K562 (cell line): Measurements from ENCODE around the gene ITPR3. TPM values are rescaled to one million over a fixed set of nuclear protein-coding genes. Genes with fewer than 3 reads are reported as not detected.

ENCODE experiments used
- ATAC-seq: fragments of 200-7000 bp; cut with Tn5 transposase; 3 replicates; pipeline ENCODE4 v1.9.1; 2020; ENCODE audit warnings: moderate library complexity
- BruUV-seq: library from RNA; stranded (reverse); fragments of 400-500 nt; replicated peaks from 2 replicates; lab custom pipeline; 2021; lab: Mats Ljungman, UMichigan
- CTCF ChIA-PET: fragments of 300-600 bp; formaldehyde crosslinking; extraction: SDS; loops from one replicate; lab custom pipeline; 2021; ENCODE audit warnings: low intra/inter-chr PET ratio; lab: Yijun Ruan, JAX
- POLR2A ChIA-PET: fragments of 300-600, 350-650 bp; sonication (Branson Sonifier 250); formaldehyde crosslinking; extraction: SDS; loops from one replicate; lab custom pipeline; 2021; ENCODE audit warnings: antibody characterized with exemption, inconsistent platforms; lab: Yijun Ruan, JAX
- DNase-seq, 4 experiments: peaks; one replicate each; pipeline versions ENCODE4 v3.0.0 to v3.0.0-alpha.2; 2011 to 2018; ENCODE audit warnings: low spot score in 3 of 4, mixed read lengths in 3 of 4; ENCODE audit errors: extremely low read depth in 1 of 4
- FAIRE-seq: peaks from 2 replicates; lab custom pipeline; 2011; peaks lifted over from hg19 to GRCh38; lab: Jason Lieb, UNC
- H2AFZ ChIP-seq: 2 replicates; pipeline ENCODE4 v1.6.0; 2011; ENCODE audit warnings: low read depth, low read length, control low read depth, inconsistent platforms
- H3K27ac ChIP-seq: fragments of 200-600 bp; 3 replicates; pipeline ENCODE4 v1.8.0; 2011; ENCODE audit warnings: low read depth, mild to moderate bottlenecking, control low read depth, inconsistent platforms, low read length, moderate library complexity, mixed read lengths; ENCODE audit errors: extremely low read depth
- H3K27me3 ChIP-seq, 2 experiments: fragments of 300-600 bp in 1 of 2; 2 replicates in 1 of 2; 3 replicates in 1 of 2; pipeline versions ENCODE4 v1.6.0 to v1.8.0; 2011; ENCODE audit warnings: inconsistent platforms in 2 of 2, low read length in 2 of 2, mild to moderate bottlenecking in 1 of 2, mixed read lengths in 1 of 2, moderate library complexity in 1 of 2; ENCODE audit not compliant: control insufficient read depth in 2 of 2, insufficient read depth in 2 of 2
- H3K36me3 ChIP-seq: fragments of 300-600 bp; 3 replicates; pipeline ENCODE4 v1.8.0; 2011; ENCODE audit warnings: mild to moderate bottlenecking, low read length, inconsistent platforms; ENCODE audit not compliant: control insufficient read depth, insufficient read depth
- H3K4me1 ChIP-seq, 2 experiments: fragments of 200-600 bp in 1 of 2; replicated peaks in 1 of 2; 2 replicates in 1 of 2; 3 replicates in 1 of 2; pipeline versions ENCODE4 v1.5.1 to v1.8.0; 2011; ENCODE audit warnings: inconsistent platforms in 2 of 2, low read length in 2 of 2, mild to moderate bottlenecking in 1 of 2, mixed read lengths in 1 of 2, moderate library complexity in 1 of 2; ENCODE audit not compliant: control insufficient read depth in 2 of 2, insufficient read depth in 2 of 2
- H3K4me2 ChIP-seq: 2 replicates; pipeline ENCODE4 v1.6.1; 2011; ENCODE audit warnings: low read length, control low read depth, inconsistent platforms, mixed read lengths; ENCODE audit not compliant: insufficient read depth
- H3K4me3 ChIP-seq: fragments of 200-600 bp; sonication (generic), shearing (Covaris generic); 2 replicates; pipeline ENCODE4 v1.5.1; 2016; ENCODE audit warnings: control low read depth, inconsistent platforms
- H3K79me2 ChIP-seq: fragments of 200-600 bp; 3 replicates; pipeline ENCODE4 v1.8.0; 2011; ENCODE audit warnings: low read length, inconsistent platforms; ENCODE audit not compliant: control insufficient read depth, insufficient read depth
- H3K9ac ChIP-seq, 2 experiments: 2 replicates each; pipeline versions ENCODE4 v1.6.0 to v1.6.1; 2011; ENCODE audit warnings: low read depth in 2 of 2, low read length in 2 of 2, control low read depth in 1 of 2, inconsistent platforms in 1 of 2, mild to moderate bottlenecking in 1 of 2, mixed read lengths in 1 of 2; ENCODE audit not compliant: insufficient read depth in 1 of 2
- H3K9me1 ChIP-seq: one replicate; pipeline ENCODE4 v1.6.0; 2011; ENCODE audit warnings: inconsistent platforms, mild to moderate bottlenecking, low read length, moderate library complexity; ENCODE audit not compliant: control insufficient read depth, insufficient read depth
- H3K9me3 ChIP-seq: replicated peaks from 2 replicates; pipeline ENCODE4 v1.5.1; 2011; ENCODE audit warnings: low read depth, low read length, inconsistent platforms; ENCODE audit not compliant: control insufficient read depth, insufficient read depth
- H4K20me1 ChIP-seq: replicated peaks from 2 replicates; pipeline ENCODE4 v1.6.1; 2011; ENCODE audit warnings: low read length, inconsistent platforms, mixed read lengths; ENCODE audit not compliant: control insufficient read depth, insufficient read depth
- DACH1 ChIP-seq: fragments of 450-650 bp; IDR thresholded peaks from 2 replicates; pipeline ENCODE4 v1.6.1; 2018; ENCODE audit not compliant: partially characterized antibody
- EGR1 ChIP-seq: fragments of 450-650 bp; conservative IDR thresholded peaks from 2 replicates; pipeline ENCODE4 v1.6.1; 2017; ENCODE audit warnings: mild to moderate bottlenecking
- L3MBTL2 ChIP-seq: fragments of 450-650 bp; IDR thresholded peaks from 2 replicates; pipeline ENCODE4 v1.6.1; 2016; ENCODE audit warnings: mild to moderate bottlenecking, moderate library complexity
- MCM7 ChIP-seq, 2 experiments: fragments of 450-650 bp; IDR thresholded peaks; 2 replicates each; pipeline ENCODE4 v1.6.1; 2016 to 2018
- MTA1 ChIP-seq: fragments of 450-650 bp; IDR thresholded peaks from 2 replicates; pipeline ENCODE4 v1.6.1; 2017; ENCODE audit warnings: borderline replicate concordance
- POLR2B ChIP-seq: fragments of 450-650 bp; IDR thresholded peaks from 2 replicates; pipeline ENCODE4 v1.6.1; 2018; ENCODE audit warnings: low read depth; ENCODE audit not compliant: partially characterized antibody
- RBM22 ChIP-seq: fragments of 200-400 bp; formaldehyde crosslinking; IDR thresholded peaks from 2 replicates; pipeline ENCODE4 v1.6.1; 2018; ENCODE audit warnings: low read length, low read depth; ENCODE audit not compliant: poor library complexity, severe bottlenecking
- ZNF212 ChIP-seq: fragments of 450-650 bp; formaldehyde crosslinking; IDR thresholded peaks from 2 replicates; pipeline ENCODE4 v1.4.0; 2020; ENCODE audit warnings: mild to moderate bottlenecking
- WGBS: fragments of 100-300 bp; shearing (Covaris generic); methylation state at CpG from one replicate; pipeline ENCODE4 v1.1.6; 2016; ENCODE audit warnings: low coverage, mixed read lengths; ENCODE audit not compliant: insufficient coverage; ENCODE audit errors: missing lambda C conversion rate; 5-methylcytosine and 5-hydroxymethylcytosine counted together
- in situ Hi-C: fragments of 300-500 bp; cut with MboI; formaldehyde crosslinking; loops from 4 replicates; pipeline ENCODE4 v1.15.0; 2018; ENCODE audit warnings: inconsistent platforms, mixed read lengths
- intact Hi-C: fragments of 100-400 bp; cut with micrococcal nuclease; formaldehyde crosslinking; loops from 2 replicates; pipeline ENCODE4 v1.14.2; 2022
- polyA plus RNA-seq, 8 experiments: library from polyadenylated mRNA; depleted of rRNA in 4 of 8; stranded (reverse) in 5 of 8; unstranded in 3 of 8; fragments of >200 nt; fragmentation: Nextera tagmentation in 2 of 8; fragmentation: Illumina TruSeq in 1 of 8; extraction: Ambion mirVana in 2 of 8; extraction: Trizol in 1 of 8; gene quantifications; 2 replicates each; pipeline versions ENCODE4 v1.2.1 to v1.2.3, GENCODE V29; 2011 to 2014; ENCODE audit warnings: inconsistent platforms in 1 of 8, missing spikeins in 1 of 8
- total RNA-seq, 7 experiments: library from RNA; depleted of rRNA in 6 of 7; stranded (reverse); fragments of >200 nt in 6 of 7; fragmentation: Illumina TruSeq in 2 of 7; extraction: Trizol in 2 of 7; gene quantifications; 2 replicates each; pipeline versions ENCODE4 v1.2.1 to v1.2.3, GENCODE V29; 2011 to 2021; ENCODE audit warnings: low replicate concordance in 1 of 7
- TF ChIP-seq, protein P1 (sequence below): sonication (generic); formaldehyde crosslinking; IDR thresholded peaks from 2 replicates; pipeline ENCODE4 v1.8.0; 2022; ENCODE audit warnings: mild to moderate bottlenecking, missing genetic modification reagents
- TF ChIP-seq, protein P2 (sequence below): fragments of 450-650 bp; IDR thresholded peaks from 2 replicates; pipeline ENCODE4 v1.6.1; 2016; ENCODE audit warnings: missing biosample characterization, missing genetic modification characterization
- TF ChIP-seq, protein P3 (sequence below): fragments of 200-800 bp; sonication (Bioruptor generic); IDR thresholded peaks from 2 replicates; pipeline ENCODE4 v1.6.1; 2017; ENCODE audit warnings: missing genetic modification characterization, missing compliant biosample characterization

The ITPR3 gene
- total and polyA plus RNA-seq, 9 of the 15 experiments (the other 6 are each of a cell fraction or from before 2014, with no cell fraction given): 0.39 to 35.7 (median 13.2) TPM

DNA sequence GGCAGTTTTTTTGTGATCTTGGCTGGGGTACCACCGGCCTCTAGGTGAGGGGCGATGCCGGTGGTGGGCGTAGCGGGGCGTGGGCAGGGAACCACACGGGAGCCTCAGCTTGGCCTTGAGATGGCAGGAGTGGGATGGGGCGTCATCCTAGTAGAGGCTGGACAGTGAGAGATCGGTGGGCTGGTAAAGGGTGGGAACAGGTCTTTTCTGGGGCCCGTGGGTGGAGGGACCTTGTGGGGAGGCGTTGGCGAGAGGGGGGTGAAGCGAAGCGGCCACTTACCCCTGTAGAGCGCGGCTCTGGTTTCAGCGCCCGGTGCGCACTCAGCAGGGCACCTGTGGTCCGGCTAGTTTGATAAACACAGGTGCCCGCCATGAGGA, 12.0 kb downstream of the ITPR3 start (continued):
- TF ChIP-seq, protein P1, sequence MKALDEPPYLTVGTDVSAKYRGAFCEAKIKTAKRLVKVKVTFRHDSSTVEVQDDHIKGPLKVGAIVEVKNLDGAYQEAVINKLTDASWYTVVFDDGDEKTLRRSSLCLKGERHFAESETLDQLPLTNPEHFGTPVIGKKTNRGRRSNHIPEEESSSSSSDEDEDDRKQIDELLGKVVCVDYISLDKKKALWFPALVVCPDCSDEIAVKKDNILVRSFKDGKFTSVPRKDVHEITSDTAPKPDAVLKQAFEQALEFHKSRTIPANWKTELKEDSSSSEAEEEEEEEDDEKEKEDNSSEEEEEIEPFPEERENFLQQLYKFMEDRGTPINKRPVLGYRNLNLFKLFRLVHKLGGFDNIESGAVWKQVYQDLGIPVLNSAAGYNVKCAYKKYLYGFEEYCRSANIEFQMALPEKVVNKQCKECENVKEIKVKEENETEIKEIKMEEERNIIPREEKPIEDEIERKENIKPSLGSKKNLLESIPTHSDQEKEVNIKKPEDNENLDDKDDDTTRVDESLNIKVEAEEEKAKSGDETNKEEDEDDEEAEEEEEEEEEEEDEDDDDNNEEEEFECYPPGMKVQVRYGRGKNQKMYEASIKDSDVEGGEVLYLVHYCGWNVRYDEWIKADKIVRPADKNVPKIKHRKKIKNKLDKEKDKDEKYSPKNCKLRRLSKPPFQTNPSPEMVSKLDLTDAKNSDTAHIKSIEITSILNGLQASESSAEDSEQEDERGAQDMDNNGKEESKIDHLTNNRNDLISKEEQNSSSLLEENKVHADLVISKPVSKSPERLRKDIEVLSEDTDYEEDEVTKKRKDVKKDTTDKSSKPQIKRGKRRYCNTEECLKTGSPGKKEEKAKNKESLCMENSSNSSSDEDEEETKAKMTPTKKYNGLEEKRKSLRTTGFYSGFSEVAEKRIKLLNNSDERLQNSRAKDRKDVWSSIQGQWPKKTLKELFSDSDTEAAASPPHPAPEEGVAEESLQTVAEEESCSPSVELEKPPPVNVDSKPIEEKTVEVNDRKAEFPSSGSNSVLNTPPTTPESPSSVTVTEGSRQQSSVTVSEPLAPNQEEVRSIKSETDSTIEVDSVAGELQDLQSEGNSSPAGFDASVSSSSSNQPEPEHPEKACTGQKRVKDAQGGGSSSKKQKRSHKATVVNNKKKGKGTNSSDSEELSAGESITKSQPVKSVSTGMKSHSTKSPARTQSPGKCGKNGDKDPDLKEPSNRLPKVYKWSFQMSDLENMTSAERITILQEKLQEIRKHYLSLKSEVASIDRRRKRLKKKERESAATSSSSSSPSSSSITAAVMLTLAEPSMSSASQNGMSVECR (CRISPR knock-in tag): peak; percentile 57; the same call in 1 of the 2 replicates
- TF ChIP-seq EGR1: peak; percentile 50
- TF ChIP-seq DACH1: no peak
- TF ChIP-seq POLR2B: no peak
- TF ChIP-seq MTA1: no peak

DNA sequence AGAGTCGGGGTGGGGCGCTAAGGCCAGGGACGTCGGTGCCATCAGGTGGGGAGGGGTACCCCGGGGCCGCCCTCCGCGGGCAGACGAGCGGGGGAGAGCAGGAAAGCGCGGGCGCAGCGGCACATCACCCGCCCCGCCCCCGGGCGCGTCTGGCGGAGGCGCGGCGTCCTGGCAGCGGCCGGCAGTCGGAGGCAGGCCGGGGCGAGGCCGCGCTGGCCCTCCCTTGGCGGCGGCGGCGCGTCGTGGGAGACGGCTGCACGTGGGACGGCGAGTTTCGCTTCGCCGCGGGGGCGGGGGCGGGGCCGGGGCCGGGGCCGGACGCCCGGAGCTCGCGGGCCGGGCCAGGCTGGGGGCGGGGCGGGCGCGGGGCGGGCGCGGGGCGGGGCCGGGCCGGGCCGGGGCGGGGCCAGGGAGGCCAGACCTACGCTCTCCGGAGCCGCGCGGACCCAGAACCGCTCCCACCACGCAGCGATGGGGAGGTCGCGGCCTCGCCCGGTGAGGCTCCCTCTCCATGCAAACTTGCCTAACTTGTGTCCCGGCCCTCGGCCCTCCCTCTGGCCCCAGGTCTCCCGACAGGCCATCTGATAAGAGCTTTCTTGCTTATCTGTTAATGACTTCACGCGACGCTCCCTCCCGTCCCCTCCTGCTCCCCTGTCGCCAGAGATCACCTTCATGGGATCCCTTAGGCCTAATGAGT, 12.5 kb downstream of the ITPR3 start:
- DNase-seq (peak; percentile 76 to 95 (median 92)), ATAC-seq (peak; percentile 87), FAIRE-seq (no peak)
- CTCF ChIA-PET: interaction anchor here (0.9 to 1.9 kb wide), 2 partner anchors 44 to 48 kb away, joined by 5 to 6 read pairs; no protein-coding TSS in a partner anchor
- no peaks in the 10 kb centered on the region for H3K27me3 ChIP-seq
- peaks cover 35% of the 10 kb centered on the region for H4K20me1 ChIP-seq
- 1% methylated on average over 48 of the region's 86 CpGs for WGBS
- in situ Hi-C loops (no loop called here), intact Hi-C loops (no loop called here)
- no peak overlapping the region for H3K27ac ChIP-seq
- peaks cover 10% of the 10 kb centered on the region; the same call in 1 of the 3 replicates for H3K36me3 ChIP-seq
- no TSS peak for BruUV-seq
- H2AFZ ChIP-seq: peak overlapping the region; percentile 69
- no peaks in the 10 kb centered on the region for H3K9me3 ChIP-seq
- H3K79me2 ChIP-seq: peaks cover 25% of the 10 kb centered on the region
- peaks cover 17 to 25% of the 10 kb centered on the region in 2 experiments; a peak in 4 of 5 replicates for H3K4me1 ChIP-seq
- H3K4me3 ChIP-seq: peak overlapping the region; percentile 42
- peak overlapping the region in 1 of 2 experiments; percentile 89; a peak in 2 of 4 replicates for H3K9ac ChIP-seq
- POLR2A ChIA-PET: interaction anchor here (0.6 to 0.7 kb wide), 2 partner anchors 210 to 1038 kb away, joined by 3 read pairs; no protein-coding TSS in a partner anchor
- peaks cover 19% of the 10 kb centered on the region for H3K9me1 ChIP-seq
- H3K4me2 ChIP-seq: peak overlapping the region; percentile 82
- TF ChIP-seq, protein P2, sequence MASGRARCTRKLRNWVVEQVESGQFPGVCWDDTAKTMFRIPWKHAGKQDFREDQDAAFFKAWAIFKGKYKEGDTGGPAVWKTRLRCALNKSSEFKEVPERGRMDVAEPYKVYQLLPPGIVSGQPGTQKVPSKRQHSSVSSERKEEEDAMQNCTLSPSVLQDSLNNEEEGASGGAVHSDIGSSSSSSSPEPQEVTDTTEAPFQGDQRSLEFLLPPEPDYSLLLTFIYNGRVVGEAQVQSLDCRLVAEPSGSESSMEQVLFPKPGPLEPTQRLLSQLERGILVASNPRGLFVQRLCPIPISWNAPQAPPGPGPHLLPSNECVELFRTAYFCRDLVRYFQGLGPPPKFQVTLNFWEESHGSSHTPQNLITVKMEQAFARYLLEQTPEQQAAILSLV (tag): no peak
- no peak for TF ChIP-seq MCM7 (IDR thresholded peaks at IDR 0.05)
- no peak for TF ChIP-seq ZNF212 (CRISPR knock-in tag)
- TF ChIP-seq, protein P3, sequence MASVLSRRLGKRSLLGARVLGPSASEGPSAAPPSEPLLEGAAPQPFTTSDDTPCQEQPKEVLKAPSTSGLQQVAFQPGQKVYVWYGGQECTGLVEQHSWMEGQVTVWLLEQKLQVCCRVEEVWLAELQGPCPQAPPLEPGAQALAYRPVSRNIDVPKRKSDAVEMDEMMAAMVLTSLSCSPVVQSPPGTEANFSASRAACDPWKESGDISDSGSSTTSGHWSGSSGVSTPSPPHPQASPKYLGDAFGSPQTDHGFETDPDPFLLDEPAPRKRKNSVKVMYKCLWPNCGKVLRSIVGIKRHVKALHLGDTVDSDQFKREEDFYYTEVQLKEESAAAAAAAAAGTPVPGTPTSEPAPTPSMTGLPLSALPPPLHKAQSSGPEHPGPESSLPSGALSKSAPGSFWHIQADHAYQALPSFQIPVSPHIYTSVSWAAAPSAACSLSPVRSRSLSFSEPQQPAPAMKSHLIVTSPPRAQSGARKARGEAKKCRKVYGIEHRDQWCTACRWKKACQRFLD (CRISPR knock-in tag): peak; percentile 22; the same call in 1 of the 2 replicates
- TF ChIP-seq RBM22: no peak
- TF ChIP-seq L3MBTL2: peak; percentile 83
- 0 out of 2 replicates have a peak, but pooled peaks have one; percentile 42 for TF ChIP-seq EGR1
